ENCODE data around the gene RTP5. TPM values are rescaled to one million over a fixed set of nuclear protein-coding genes. Genes with fewer than 3 reads are reported as not detected.
"Not testable (repeated sequence)": the region's sequence is repeated elsewhere in the genome, so short reads cannot be mapped to it uniquely, and the experiment has no call there.

RTP5 gene
- total RNA-seq, 1 donor from 2014 or later, result 0.07 TPM

DNA sequence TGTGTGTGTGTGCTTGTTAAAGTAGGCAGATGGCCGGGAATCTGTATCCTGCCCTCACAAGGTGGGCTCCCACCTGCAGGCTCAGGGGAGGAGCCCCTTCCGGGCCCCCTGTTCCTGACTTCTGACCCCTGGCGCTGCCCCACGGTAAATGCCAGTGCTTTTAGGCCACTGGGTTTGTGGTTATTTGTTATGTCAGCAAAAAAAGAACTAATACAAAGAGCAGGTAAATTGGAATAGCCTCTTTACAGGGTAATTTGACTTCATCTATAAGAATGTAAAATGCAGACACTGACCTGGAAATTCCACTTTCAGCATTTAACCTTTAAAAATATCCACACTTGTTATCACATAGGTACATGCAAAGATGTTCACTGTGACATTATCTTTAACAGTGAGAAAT is 44.2 kb downstream of the RTP5 start:
- intact Hi-C loops (cut with micrococcal nuclease), result no loop called here

DNA sequence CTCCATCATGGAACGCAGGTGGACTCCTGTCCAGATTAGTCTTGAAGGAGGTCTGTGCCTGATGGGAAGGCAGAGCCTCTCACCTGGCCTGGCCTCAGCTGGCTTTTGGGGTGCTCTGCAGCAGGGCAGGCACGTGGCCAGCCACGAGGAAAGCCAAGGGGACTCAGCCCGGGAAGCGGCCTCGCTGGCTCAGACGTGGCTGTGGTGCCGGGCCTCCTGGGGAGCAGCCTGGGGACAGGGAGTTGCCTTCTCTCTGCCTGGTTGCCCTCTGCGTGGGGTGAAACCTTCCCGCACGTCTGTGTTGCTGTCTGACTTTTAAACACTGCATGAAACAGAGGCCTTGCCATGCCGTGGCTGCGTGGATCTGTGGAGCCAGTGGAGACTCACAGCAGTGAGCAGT is 45.0 kb downstream of the RTP5 start:
- intact Hi-C loops (cut with micrococcal nuclease), result no loop called here

DNA sequence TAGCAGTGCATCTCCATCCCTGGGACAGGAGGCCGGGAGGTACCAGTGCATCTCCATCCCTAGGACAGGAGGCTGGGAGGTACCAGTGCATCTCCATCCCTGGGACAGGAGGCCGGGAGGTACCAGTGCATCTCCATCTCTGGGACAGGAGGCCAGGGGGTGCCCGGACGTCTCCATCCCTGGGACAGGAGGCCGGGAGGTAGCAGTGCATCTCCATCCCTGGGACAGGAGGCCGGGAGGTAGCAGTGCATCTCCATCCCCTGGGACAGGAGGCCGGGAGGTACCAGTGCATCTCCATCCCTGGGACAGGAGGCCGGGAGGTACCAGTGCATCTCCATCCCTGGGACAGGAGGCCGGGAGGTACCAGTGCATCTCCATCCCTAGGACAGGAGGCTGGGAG is 52.1 kb downstream of the RTP5 start:
- intact Hi-C loops (cut with micrococcal nuclease), result not testable (repeated sequence)

DNA sequence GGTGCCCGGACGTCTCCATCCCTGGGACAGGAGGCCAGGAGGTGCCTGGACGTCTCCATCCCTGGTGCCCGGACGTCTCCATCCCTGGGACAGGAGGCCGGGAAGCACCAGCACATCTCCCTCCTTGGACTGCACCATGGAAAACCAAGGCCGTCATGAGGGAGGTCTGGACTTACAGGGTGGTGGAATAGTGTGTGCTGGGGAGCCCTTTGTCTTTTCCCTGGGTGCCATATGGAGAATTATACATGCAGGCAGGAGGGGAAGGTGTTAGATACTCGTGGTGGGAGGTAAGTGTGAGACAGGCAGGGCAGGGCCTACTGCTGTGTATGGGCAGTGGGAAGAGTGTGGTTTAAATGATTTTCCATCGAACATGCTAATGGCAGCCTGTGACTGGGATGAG is 52.9 kb downstream of the RTP5 start:
- intact Hi-C loops (cut with micrococcal nuclease), result no loop called here

DNA sequence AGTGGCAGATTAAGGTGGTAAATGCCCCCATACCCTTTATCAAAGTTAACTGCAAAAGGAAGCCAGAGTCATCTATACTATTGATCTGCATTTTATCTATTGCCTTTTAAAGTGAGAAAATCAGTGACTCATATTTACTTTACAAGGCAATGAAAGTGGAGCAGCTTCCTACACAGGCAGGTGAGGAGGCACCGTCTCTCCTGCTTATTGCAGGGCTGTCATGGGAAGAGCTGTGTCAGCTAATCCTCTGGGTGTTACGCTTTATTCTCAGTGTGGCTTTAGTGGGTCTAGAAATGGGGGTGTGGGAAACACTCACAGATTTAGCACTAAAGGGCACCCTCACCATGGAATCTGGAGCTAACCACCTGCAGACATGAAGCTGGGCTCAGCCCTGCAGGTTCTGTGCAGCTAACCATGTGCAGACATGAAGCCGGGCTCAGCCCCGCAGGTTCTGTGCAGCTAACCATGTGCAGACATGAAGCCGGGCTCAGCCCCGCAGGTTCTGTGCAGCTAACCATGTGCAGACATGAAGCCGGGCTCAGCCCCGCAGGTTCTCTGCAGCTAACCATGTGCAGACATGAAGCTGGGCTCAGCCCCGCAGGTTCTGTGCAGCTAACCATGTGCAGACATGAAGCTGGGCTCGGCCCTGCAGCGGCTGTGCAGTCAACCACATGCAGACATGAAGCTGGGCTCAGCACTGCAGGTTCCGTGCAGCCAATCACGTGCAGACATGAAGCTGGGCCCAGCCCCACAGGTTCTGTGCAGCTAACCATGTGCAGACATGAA is 53.5 kb downstream of the RTP5 start:
- intact Hi-C loops (cut with micrococcal nuclease), result not testable (repeated sequence)

Other genes with a start within 250 kb of the RTP5 start
- 31.4 and 34.4 TPM in 2 replicates for gene THAP4, start 232.6 kb upstream of the RTP5 start, total RNA-seq
- 89.4 and 93.2 TPM in 2 replicates for gene ATG4B, start 232.0 kb upstream of the RTP5 start, total RNA-seq
- 84.7 and 85.7 TPM in 2 replicates for gene DTYMK, start 182.9 kb upstream of the RTP5 start, total RNA-seq
- gene ING5, start 167.7 kb upstream of the RTP5 start, total RNA-seq, result 40.5 and 41.2 TPM in 2 replicates
- gene D2HGDH, start 135.1 kb upstream of the RTP5 start, total RNA-seq, result 24.3 and 28.3 TPM in 2 replicates
- 0.23 and 0.61 TPM in 2 replicates for gene GAL3ST2, start 92.9 kb upstream of the RTP5 start, total RNA-seq
- gene NEU4, start 60.5 kb upstream of the RTP5 start, total RNA-seq, result 0.27 and 0.64 TPM in 2 replicates
- gene PDCD1, start 10.8 kb upstream of the RTP5 start, total RNA-seq, result 7.3 and 8.3 TPM in 2 replicates

All from T-helper 2 cell treated with Interferon-gamma antibody and Interleukin-4, amounts not matched to agents 100 ng/mL and 5 ng/mL, for 36 hours (primary cell).